AG04450 (cell line): ENCODE results near the gene ADAM23. TPM values are rescaled to one million over a fixed set of nuclear protein-coding genes. Genes with fewer than 3 reads are reported as not detected.

Experiments
- CTCF ChIA-PET: fragments of 300-600, 350-600 bp; formaldehyde crosslinking; extraction: SDS; loops from one replicate; lab custom pipeline; 2022; ENCODE audit warnings: antibody characterized with exemption, inconsistent platforms; lab: Charles Lee
- POLR2A ChIA-PET: fragments of 350-600 bp; formaldehyde crosslinking; extraction: SDS; loops from one replicate; lab custom pipeline; 2021; ENCODE audit warnings: antibody characterized with exemption, inconsistent platforms; lab: Yijun Ruan, JAX
- DNase-seq: peaks from one replicate; pipeline ENCODE4 v3.0.0-alpha.2; 2011; ENCODE audit warnings: low read depth, low spot score
- H3K27ac ChIP-seq: one replicate; pipeline ENCODE4 v1.5.1; 2012; ENCODE audit warnings: low read depth, low read length, control low read depth
- H3K27me3 ChIP-seq: one replicate; pipeline ENCODE4 v1.6.0; 2012; ENCODE audit warnings: low read length; ENCODE audit not compliant: control insufficient read depth, insufficient read depth
- H3K4me3 ChIP-seq: 2 replicates; pipeline ENCODE4 v1.5.1; 2011; ENCODE audit warnings: mild to moderate bottlenecking, low read depth, low read length, control low read depth
- H3K9me3 ChIP-seq: 2 replicates; pipeline ENCODE4 v1.5.1; 2012; ENCODE audit warnings: low read length; ENCODE audit not compliant: control insufficient read depth, insufficient read depth
- CTCF ChIP-seq: IDR thresholded peaks from 2 replicates; pipeline ENCODE4 v1.5.1; 2011; ENCODE audit warnings: low read depth, low read length, control low read depth, inconsistent platforms
- polyA plus RNA-seq: library from polyadenylated mRNA; depleted of rRNA; stranded (reverse); fragments of >200 nt; gene quantifications from 2 replicates; pipeline ENCODE4 v1.2.3, GENCODE V29; 2011

ADAM23 gene
- polyA plus RNA-seq, 1 experiment, result 6.6 TPM

DNA sequence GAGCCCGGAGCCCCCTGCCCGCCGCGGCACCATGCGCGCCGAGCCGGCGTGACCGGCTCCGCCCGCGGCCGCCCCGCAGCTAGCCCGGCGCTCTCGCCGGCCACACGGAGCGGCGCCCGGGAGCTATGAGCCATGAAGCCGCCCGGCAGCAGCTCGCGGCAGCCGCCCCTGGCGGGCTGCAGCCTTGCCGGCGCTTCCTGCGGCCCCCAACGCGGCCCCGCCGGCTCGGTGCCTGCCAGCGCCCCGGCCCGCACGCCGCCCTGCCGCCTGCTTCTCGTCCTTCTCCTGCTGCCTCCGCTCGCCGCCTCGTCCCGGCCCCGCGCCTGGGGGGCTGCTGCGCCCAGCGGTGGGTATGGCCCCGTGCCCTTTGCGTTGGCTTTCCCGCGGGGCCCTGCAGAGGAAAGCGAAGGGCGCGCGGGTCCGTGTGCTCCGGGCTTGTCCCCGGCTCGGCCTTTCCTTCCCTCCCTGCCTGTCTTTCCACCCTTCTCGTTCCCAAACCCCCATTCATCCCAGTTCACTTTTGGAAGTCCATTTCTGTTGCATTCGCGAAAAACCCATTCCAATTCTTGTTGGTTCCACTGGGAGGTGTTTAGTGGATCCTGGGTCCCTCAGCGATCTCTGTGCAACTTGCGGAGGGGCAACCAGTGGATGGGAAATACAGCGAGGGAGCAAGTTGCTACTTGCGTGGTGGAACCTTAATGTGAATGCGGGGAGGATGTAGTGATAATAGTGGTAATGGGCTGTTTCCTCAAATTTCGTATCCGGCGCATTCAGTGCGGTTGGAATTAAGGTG, 599 bp downstream of the ADAM23 start:
- CTCF ChIA-PET, result no interaction called here
- no peak for TF ChIP-seq CTCF

DNA sequence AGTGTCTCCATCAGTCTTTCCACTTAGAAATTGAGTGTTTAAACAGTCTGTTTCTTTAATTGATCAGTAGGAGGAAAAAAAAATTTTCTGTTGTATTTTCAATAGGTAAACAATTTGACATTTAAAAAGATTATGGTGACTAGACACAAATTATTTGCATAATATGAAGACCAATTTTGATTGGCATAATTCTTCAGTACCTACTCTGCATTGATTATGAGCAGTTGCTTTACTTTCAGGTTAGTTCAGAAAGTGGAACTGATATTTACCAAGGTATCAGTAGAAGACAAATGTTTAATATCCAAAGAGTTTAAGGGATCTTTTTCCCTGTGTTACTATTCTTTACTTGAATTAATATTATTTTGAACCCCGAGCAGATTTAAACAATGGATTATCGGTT, 2.6 kb downstream of the ADAM23 start:
- Histone ChIP-seq H3K27ac (no peak overlapping the region), H3K4me3 (no peak overlapping the region), H3K9me3 (no peaks in the 10 kb centered on the region), H3K27me3 (peaks cover 13% of the 10 kb centered on the region)
- POLR2A ChIA-PET, result no interaction called here
- CTCF ChIA-PET, result no interaction called here
- TF ChIP-seq CTCF, result no peak
- no peak for DNase-seq

More for the DNA sequence above, 599 bp downstream of the ADAM23 start:
- no peak for DNase-seq
- peaks cover 24% of the 10 kb centered on the region for H3K27me3 ChIP-seq
- no peak overlapping the region for H3K27ac ChIP-seq
- POLR2A ChIA-PET, result interaction anchor here (0.5 kb wide), 1 partner anchor 358 kb away, joined by 3 read pairs; the partner anchor contains the start of gene INO80D
- H3K9me3 ChIP-seq, result no peaks in the 10 kb centered on the region
- H3K4me3 ChIP-seq, result peak overlapping the region; percentile 62

GRCh38 chr2:206452242-206452641, 8.9 kb downstream of the ADAM23 start:
- DNase-seq, result no peak
- Histone ChIP-seq H3K27me3 (no peaks in the 10 kb centered on the region), H3K4me3 (no peak overlapping the region), H3K9me3 (no peaks in the 10 kb centered on the region), H3K27ac (no peak overlapping the region)
- ChIA-PET POLR2A (no interaction called here), CTCF (no interaction called here)
- no peak for TF ChIP-seq CTCF

DNA sequence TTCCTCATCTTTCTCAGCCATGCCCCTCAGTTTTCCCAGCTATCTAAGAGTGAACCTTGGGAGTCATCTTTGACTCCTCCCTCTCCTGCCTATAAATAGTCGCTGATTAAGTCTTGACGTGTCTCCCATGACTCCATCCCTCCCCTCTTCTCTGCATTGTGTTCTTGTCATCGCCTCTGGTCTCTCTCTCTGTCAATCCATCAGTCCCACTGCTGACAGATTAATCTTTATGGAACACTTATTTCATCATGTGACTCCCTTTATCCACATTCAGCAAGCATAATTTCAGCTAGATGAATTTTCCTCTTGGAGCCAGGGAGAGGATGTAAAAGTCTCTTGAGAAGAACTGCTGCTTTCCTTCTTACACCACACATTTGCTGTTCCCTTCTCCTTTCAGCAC, 9.4 kb downstream of the ADAM23 start:
- ChIA-PET CTCF (no interaction called here), POLR2A (no interaction called here)
- TF ChIP-seq CTCF, result no peak

DNA sequence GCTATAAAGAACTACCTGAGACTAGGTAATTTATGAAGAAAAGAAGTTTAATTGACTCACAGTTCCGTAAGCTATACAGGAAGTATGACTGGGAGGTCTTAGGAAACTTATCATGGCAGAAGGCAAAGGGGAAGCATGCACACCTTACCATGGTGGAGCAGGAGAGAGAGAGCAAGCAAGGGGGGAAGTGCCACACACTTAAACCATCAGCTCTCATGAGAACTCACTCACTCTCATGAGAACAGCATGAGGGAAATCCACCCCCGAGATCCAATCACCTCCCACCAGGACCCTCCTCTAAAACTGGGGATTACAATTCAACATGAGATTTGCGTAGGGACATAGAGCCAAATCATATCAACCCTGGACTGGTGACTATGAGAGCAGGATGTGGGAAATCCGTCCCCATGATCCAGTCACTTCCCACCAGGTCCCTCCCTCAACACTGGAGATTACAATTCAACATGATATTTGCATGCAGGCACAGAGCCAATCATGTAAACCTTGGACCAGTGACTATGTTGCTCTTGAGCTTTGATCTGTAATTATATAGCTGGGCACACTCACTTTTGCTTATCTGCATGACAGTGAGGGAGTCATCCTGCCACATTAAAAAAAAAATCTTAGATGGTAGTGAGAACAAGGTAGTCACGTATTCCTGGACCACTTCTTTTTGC, 12.9 kb downstream of the ADAM23 start:
- POLR2A ChIA-PET, result no interaction called here
- Histone ChIP-seq H3K27ac (no peak overlapping the region), H3K27me3 (no peaks in the 10 kb centered on the region), H3K9me3 (no peaks in the 10 kb centered on the region), H3K4me3 (no peak overlapping the region)
- CTCF ChIA-PET, result no interaction called here
- no peak for TF ChIP-seq CTCF
- no peak for DNase-seq

More for the DNA sequence above, 9.4 kb downstream of the ADAM23 start:
- no peaks in the 10 kb centered on the region for H3K27me3 ChIP-seq
- no peak overlapping the region for H3K4me3 ChIP-seq
- no peak for DNase-seq
- H3K9me3 ChIP-seq, result no peaks in the 10 kb centered on the region
- H3K27ac ChIP-seq, result no peak overlapping the region
